Activated T-cell treated with anti-CD3 and anti-CD28 coated beads, Interleukin-2, amount 50 U/mL, for 24 hours (primary cell): ENCODE measurements around the gene CDH4.

ENCODE experiments used
- DNase-seq: peaks from one replicate; pipeline ENCODE4 v3.0.0-alpha.2; 2020
- H3K27ac Mint-ChIP-seq: 2 replicates; pipeline ENCODE4 v1.8.0; 2020; ENCODE audit warnings: mild to moderate bottlenecking, mixed read lengths
- H3K27me3 Mint-ChIP-seq: 2 replicates; pipeline ENCODE4 v1.8.0; 2020; ENCODE audit warnings: mixed read lengths
- H3K36me3 Mint-ChIP-seq: 2 replicates; pipeline ENCODE4 v1.8.0; 2020; ENCODE audit warnings: low read depth, mixed read lengths
- H3K4me1 Mint-ChIP-seq: 2 replicates; pipeline ENCODE4 v1.8.0; 2020; ENCODE audit warnings: low read depth, mixed read lengths
- H3K4me3 Mint-ChIP-seq: 2 replicates; pipeline ENCODE4 v1.8.0; 2020; ENCODE audit warnings: mild to moderate bottlenecking, moderate library complexity, mixed read lengths
- H3K9me3 Mint-ChIP-seq: 2 replicates; pipeline ENCODE4 v1.8.0; 2020; ENCODE audit warnings: mixed read lengths

The CDH4 gene

GRCh38 chr20:61812121-61812844, 560.2 kb downstream of the CDH4 start:
- no peak for DNase-seq
- no peaks in the 10 kb centered on the region for H3K9me3 Mint-ChIP-seq
- no peaks in the 10 kb centered on the region for H3K27me3 Mint-ChIP-seq
- no peak overlapping the region for H3K27ac Mint-ChIP-seq
- no peaks in the 10 kb centered on the region for H3K4me1 Mint-ChIP-seq
- H3K36me3 Mint-ChIP-seq = no peaks in the 10 kb centered on the region
- H3K4me3 Mint-ChIP-seq = no peak overlapping the region

GRCh38 chr20:61812845-61813485, 560.9 kb downstream of the CDH4 start:
- no peak overlapping the region for H3K27ac Mint-ChIP-seq
- no peaks in the 10 kb centered on the region for H3K36me3 Mint-ChIP-seq
- DNase-seq = no peak
- no peaks in the 10 kb centered on the region for H3K4me1 Mint-ChIP-seq
- no peak overlapping the region for H3K4me3 Mint-ChIP-seq
- no peaks in the 10 kb centered on the region for H3K9me3 Mint-ChIP-seq
- no peaks in the 10 kb centered on the region for H3K27me3 Mint-ChIP-seq

- no peaks in the 10 kb centered on the region for H3K9me3 Mint-ChIP-seq
- no peak overlapping the region for H3K4me3 Mint-ChIP-seq
- no peaks in the 10 kb centered on the region for H3K27me3 Mint-ChIP-seq
- no peaks in the 10 kb centered on the region for H3K4me1 Mint-ChIP-seq
- no peak overlapping the region for H3K27ac Mint-ChIP-seq
- no peak for DNase-seq
- no peaks in the 10 kb centered on the region for H3K36me3 Mint-ChIP-seq
These were observed 561.7 kb downstream of the CDH4 start for GRCh38 chr20:61813791-61814190.

- Mint-ChIP-seq H3K9me3 (no peaks in the 10 kb centered on the region), H3K27me3 (no peaks in the 10 kb centered on the region), H3K36me3 (no peaks in the 10 kb centered on the region), H3K4me1 (no peaks in the 10 kb centered on the region), H3K4me3 (no peak overlapping the region), H3K27ac (no peak overlapping the region)
- no peak for DNase-seq
These were observed 562.2 kb downstream of the CDH4 start for GRCh38 chr20:61814244-61814643.

GRCh38 chr20:61814726-61815125, 562.7 kb downstream of the CDH4 start:
- H3K4me3 Mint-ChIP-seq = no peak overlapping the region
- H3K27ac Mint-ChIP-seq = no peak overlapping the region
- H3K4me1 Mint-ChIP-seq = no peaks in the 10 kb centered on the region
- H3K27me3 Mint-ChIP-seq = peaks cover under 1% of the 10 kb centered on the region
- no peak for DNase-seq
- H3K36me3 Mint-ChIP-seq = no peaks in the 10 kb centered on the region
- no peaks in the 10 kb centered on the region for H3K9me3 Mint-ChIP-seq

- no peak overlapping the region for H3K27ac Mint-ChIP-seq
These were observed 563.1 kb downstream of the CDH4 start for GRCh38 chr20:61815176-61815575.

GRCh38 chr20:61815678-61816077, 563.6 kb downstream of the CDH4 start:
- Mint-ChIP-seq H3K4me3 (no peak overlapping the region), H3K27me3 (peaks cover 4% of the 10 kb centered on the region), H3K9me3 (no peaks in the 10 kb centered on the region), H3K4me1 (no peaks in the 10 kb centered on the region), H3K36me3 (no peaks in the 10 kb centered on the region), H3K27ac (no peak overlapping the region)
- DNase-seq = no peak

More at GRCh38 chr20:61815176-61815575, 563.1 kb downstream of the CDH4 start:
- DNase-seq = no peak
- Mint-ChIP-seq H3K9me3 (no peaks in the 10 kb centered on the region), H3K4me3 (no peak overlapping the region), H3K36me3 (no peaks in the 10 kb centered on the region), H3K27me3 (peaks cover 4% of the 10 kb centered on the region), H3K4me1 (no peaks in the 10 kb centered on the region)

GRCh38 chr20:61816606-61817460, 564.8 kb downstream of the CDH4 start:
- no peaks in the 10 kb centered on the region for H3K9me3 Mint-ChIP-seq
- no peak overlapping the region for H3K4me3 Mint-ChIP-seq
- H3K27ac Mint-ChIP-seq = no peak overlapping the region
- no peaks in the 10 kb centered on the region for H3K4me1 Mint-ChIP-seq
- no peak for DNase-seq
- peaks cover 4% of the 10 kb centered on the region for H3K27me3 Mint-ChIP-seq
- no peaks in the 10 kb centered on the region for H3K36me3 Mint-ChIP-seq

- Mint-ChIP-seq H3K36me3 (no peaks in the 10 kb centered on the region), H3K27ac (no peak overlapping the region), H3K4me3 (no peak overlapping the region), H3K27me3 (peaks cover 4% of the 10 kb centered on the region), H3K9me3 (no peaks in the 10 kb centered on the region), H3K4me1 (no peaks in the 10 kb centered on the region)
- no peak for DNase-seq
These were observed 565.5 kb downstream of the CDH4 start for GRCh38 chr20:61817575-61817974.

GRCh38 chr20:61818746-61819573, 566.9 kb downstream of the CDH4 start:
- Mint-ChIP-seq H3K27me3 (peaks cover 4% of the 10 kb centered on the region), H3K4me3 (no peak overlapping the region), H3K4me1 (no peaks in the 10 kb centered on the region), H3K27ac (no peak overlapping the region), H3K36me3 (no peaks in the 10 kb centered on the region), H3K9me3 (peaks cover 4% of the 10 kb centered on the region)
- DNase-seq = no peak

- Mint-ChIP-seq H3K27me3 (peaks cover 4% of the 10 kb centered on the region), H3K4me3 (no peak overlapping the region), H3K9me3 (peaks cover 4% of the 10 kb centered on the region), H3K27ac (no peak overlapping the region), H3K36me3 (no peaks in the 10 kb centered on the region), H3K4me1 (no peaks in the 10 kb centered on the region)
- DNase-seq = no peak
These were observed 567.4 kb downstream of the CDH4 start for GRCh38 chr20:61819574-61819846.

- Mint-ChIP-seq H3K4me3 (no peak overlapping the region), H3K27ac (no peak overlapping the region), H3K9me3 (peaks cover 4% of the 10 kb centered on the region), H3K27me3 (peaks cover 4% of the 10 kb centered on the region), H3K4me1 (no peaks in the 10 kb centered on the region), H3K36me3 (no peaks in the 10 kb centered on the region)
- DNase-seq = no peak
These were observed 568.1 kb downstream of the CDH4 start for GRCh38 chr20:61819921-61820825.

- Mint-ChIP-seq H3K27ac (no peak overlapping the region), H3K4me3 (no peak overlapping the region), H3K4me1 (no peaks in the 10 kb centered on the region), H3K27me3 (peaks cover 4% of the 10 kb centered on the region), H3K36me3 (no peaks in the 10 kb centered on the region), H3K9me3 (peaks cover 4% of the 10 kb centered on the region)
- DNase-seq = no peak
These were observed 569.7 kb downstream of the CDH4 start for GRCh38 chr20:61821735-61822134.
